K562 (cell line): ENCODE results near the gene RAP2B. TPM values are rescaled to one million over a fixed set of nuclear protein-coding genes. Genes with fewer than 3 reads are reported as not detected.

ENCODE experiments used
- ATAC-seq: fragments of 200-7000 bp; cut with Tn5 transposase; 3 replicates; pipeline ENCODE4 v1.9.1; 2020; ENCODE audit warnings: moderate library complexity
- BruUV-seq: library from RNA; stranded (reverse); fragments of 400-500 nt; replicated peaks from 2 replicates; lab custom pipeline; 2021; lab: Mats Ljungman, UMichigan
- CTCF ChIA-PET: fragments of 300-600 bp; formaldehyde crosslinking; extraction: SDS; loops from one replicate; lab custom pipeline; 2021; ENCODE audit warnings: low intra/inter-chr PET ratio; lab: Yijun Ruan, JAX
- POLR2A ChIA-PET: fragments of 300-600, 350-650 bp; sonication (Branson Sonifier 250); formaldehyde crosslinking; extraction: SDS; loops from one replicate; lab custom pipeline; 2021; ENCODE audit warnings: antibody characterized with exemption, inconsistent platforms; lab: Yijun Ruan, JAX
- DNase-seq, 4 experiments: peaks; one replicate each; pipeline versions ENCODE4 v3.0.0 to v3.0.0-alpha.2; 2011 to 2018; ENCODE audit warnings: low spot score in 3 of 4, mixed read lengths in 3 of 4; ENCODE audit errors: extremely low read depth in 1 of 4
- FAIRE-seq: peaks from 2 replicates; lab custom pipeline; 2011; peaks lifted over from hg19 to GRCh38; lab: Jason Lieb, UNC
- H2AFZ ChIP-seq: 2 replicates; pipeline ENCODE4 v1.6.0; 2011; ENCODE audit warnings: low read depth, low read length, control low read depth, inconsistent platforms
- H3K27ac ChIP-seq: fragments of 200-600 bp; 3 replicates; pipeline ENCODE4 v1.8.0; 2011; ENCODE audit warnings: low read depth, mild to moderate bottlenecking, control low read depth, inconsistent platforms, low read length, moderate library complexity, mixed read lengths; ENCODE audit errors: extremely low read depth
- H3K27me3 ChIP-seq, 2 experiments: fragments of 300-600 bp in 1 of 2; 2 replicates in 1 of 2; 3 replicates in 1 of 2; pipeline versions ENCODE4 v1.6.0 to v1.8.0; 2011; ENCODE audit warnings: inconsistent platforms in 2 of 2, low read length in 2 of 2, mild to moderate bottlenecking in 1 of 2, mixed read lengths in 1 of 2, moderate library complexity in 1 of 2; ENCODE audit not compliant: control insufficient read depth in 2 of 2, insufficient read depth in 2 of 2
- H3K36me3 ChIP-seq: fragments of 300-600 bp; 3 replicates; pipeline ENCODE4 v1.8.0; 2011; ENCODE audit warnings: mild to moderate bottlenecking, low read length, inconsistent platforms; ENCODE audit not compliant: control insufficient read depth, insufficient read depth
- H3K4me1 ChIP-seq, 2 experiments: fragments of 200-600 bp in 1 of 2; replicated peaks in 1 of 2; 2 replicates in 1 of 2; 3 replicates in 1 of 2; pipeline versions ENCODE4 v1.5.1 to v1.8.0; 2011; ENCODE audit warnings: inconsistent platforms in 2 of 2, low read length in 2 of 2, mild to moderate bottlenecking in 1 of 2, mixed read lengths in 1 of 2, moderate library complexity in 1 of 2; ENCODE audit not compliant: control insufficient read depth in 2 of 2, insufficient read depth in 2 of 2
- H3K4me2 ChIP-seq: 2 replicates; pipeline ENCODE4 v1.6.1; 2011; ENCODE audit warnings: low read length, control low read depth, inconsistent platforms, mixed read lengths; ENCODE audit not compliant: insufficient read depth
- H3K4me3 ChIP-seq: fragments of 200-600 bp; sonication (generic), shearing (Covaris generic); 2 replicates; pipeline ENCODE4 v1.5.1; 2016; ENCODE audit warnings: control low read depth, inconsistent platforms
- H3K79me2 ChIP-seq: fragments of 200-600 bp; 3 replicates; pipeline ENCODE4 v1.8.0; 2011; ENCODE audit warnings: low read length, inconsistent platforms; ENCODE audit not compliant: control insufficient read depth, insufficient read depth
- H3K9ac ChIP-seq, 2 experiments: 2 replicates each; pipeline versions ENCODE4 v1.6.0 to v1.6.1; 2011; ENCODE audit warnings: low read depth in 2 of 2, low read length in 2 of 2, control low read depth in 1 of 2, inconsistent platforms in 1 of 2, mild to moderate bottlenecking in 1 of 2, mixed read lengths in 1 of 2; ENCODE audit not compliant: insufficient read depth in 1 of 2
- H3K9me1 ChIP-seq: one replicate; pipeline ENCODE4 v1.6.0; 2011; ENCODE audit warnings: inconsistent platforms, mild to moderate bottlenecking, low read length, moderate library complexity; ENCODE audit not compliant: control insufficient read depth, insufficient read depth
- H3K9me3 ChIP-seq: replicated peaks from 2 replicates; pipeline ENCODE4 v1.5.1; 2011; ENCODE audit warnings: low read depth, low read length, inconsistent platforms; ENCODE audit not compliant: control insufficient read depth, insufficient read depth
- H4K20me1 ChIP-seq: replicated peaks from 2 replicates; pipeline ENCODE4 v1.6.1; 2011; ENCODE audit warnings: low read length, inconsistent platforms, mixed read lengths; ENCODE audit not compliant: control insufficient read depth, insufficient read depth
- MAFK ChIP-seq: IDR thresholded peaks from 2 replicates; pipeline ENCODE4 v1.6.1; 2011; ENCODE audit warnings: low read length, improper control_type of control experiment
- MECOM ChIP-seq: fragments of 250-450 bp; sonication (Bioruptor Pico); IDR thresholded peaks from 2 replicates; pipeline ENCODE4 v1.8.0; 2022; ENCODE audit warnings: inconsistent platforms
- MEIS2 ChIP-seq: fragments of 450-650 bp; IDR thresholded peaks from 2 replicates; pipeline ENCODE4 v1.6.1; 2014; ENCODE audit warnings: mild to moderate bottlenecking; ENCODE audit not compliant: partially characterized antibody
- PCBP2 ChIP-seq: fragments of 200-400 bp; formaldehyde crosslinking; IDR thresholded peaks from 2 replicates; pipeline ENCODE4 v1.6.1; 2018; ENCODE audit warnings: low read length, low read depth, mild to moderate bottlenecking, moderate library complexity; ENCODE audit not compliant: poor library complexity, severe bottlenecking
- SMAD4 ChIP-seq: fragments of 250-450 bp; sonication (Bioruptor Pico); conservative IDR thresholded peaks from 2 replicates; pipeline ENCODE4 v1.8.0; 2021; ENCODE audit warnings: inconsistent platforms, mild to moderate bottlenecking, moderate library complexity
- ZC3H11A ChIP-seq: IDR thresholded peaks from 2 replicates; pipeline ENCODE4 v1.6.1; 2012; ENCODE audit warnings: low read depth, low read length, improper control_type of control experiment
- ZNF316 ChIP-seq: fragments of 450-650 bp; IDR thresholded peaks from 2 replicates; pipeline ENCODE4 v1.6.1; 2016
- WGBS: fragments of 100-300 bp; shearing (Covaris generic); methylation state at CpG from one replicate; pipeline ENCODE4 v1.1.6; 2016; ENCODE audit warnings: low coverage, mixed read lengths; ENCODE audit not compliant: insufficient coverage; ENCODE audit errors: missing lambda C conversion rate; 5-methylcytosine and 5-hydroxymethylcytosine counted together
- in situ Hi-C: fragments of 300-500 bp; cut with MboI; formaldehyde crosslinking; loops from 4 replicates; pipeline ENCODE4 v1.15.0; 2018; ENCODE audit warnings: inconsistent platforms, mixed read lengths
- intact Hi-C: fragments of 100-400 bp; cut with micrococcal nuclease; formaldehyde crosslinking; loops from 2 replicates; pipeline ENCODE4 v1.14.2; 2022
- polyA plus RNA-seq, 8 experiments: library from polyadenylated mRNA; depleted of rRNA in 4 of 8; stranded (reverse) in 5 of 8; unstranded in 3 of 8; fragments of >200 nt; fragmentation: Nextera tagmentation in 2 of 8; fragmentation: Illumina TruSeq in 1 of 8; extraction: Ambion mirVana in 2 of 8; extraction: Trizol in 1 of 8; gene quantifications; 2 replicates each; pipeline versions ENCODE4 v1.2.1 to v1.2.3, GENCODE V29; 2011 to 2014; ENCODE audit warnings: inconsistent platforms in 1 of 8, missing spikeins in 1 of 8
- total RNA-seq, 7 experiments: library from RNA; depleted of rRNA in 6 of 7; stranded (reverse); fragments of >200 nt in 6 of 7; fragmentation: Illumina TruSeq in 2 of 7; extraction: Trizol in 2 of 7; gene quantifications; 2 replicates each; pipeline versions ENCODE4 v1.2.1 to v1.2.3, GENCODE V29; 2011 to 2021; ENCODE audit warnings: low replicate concordance in 1 of 7
- TF ChIP-seq, protein P1 (sequence below): sonication (generic); formaldehyde crosslinking; IDR thresholded peaks from 2 replicates; pipeline ENCODE4 v1.8.1; 2023; ENCODE audit warnings: mild to moderate bottlenecking, missing genetic modification reagents, moderate library complexity
- TF ChIP-seq, protein P2 (sequence below), 2 experiments: IDR thresholded peaks in 1 of 2; conservative IDR thresholded peaks in 1 of 2; 2 replicates each; pipeline ENCODE4 v1.6.1; 2016; ENCODE audit warnings: low read depth in 2 of 2, mild to moderate bottlenecking in 1 of 2, missing compliant biosample characterization in 1 of 2, missing genetic modification characterization in 1 of 2, moderate library complexity in 1 of 2

RAP2B gene
- total and polyA plus RNA-seq, 9 of the 15 experiments (the other 6 are each of a cell fraction or from before 2014, with no cell fraction given), result 9.4 to 31.2 (median 15.8) TPM

DNA sequence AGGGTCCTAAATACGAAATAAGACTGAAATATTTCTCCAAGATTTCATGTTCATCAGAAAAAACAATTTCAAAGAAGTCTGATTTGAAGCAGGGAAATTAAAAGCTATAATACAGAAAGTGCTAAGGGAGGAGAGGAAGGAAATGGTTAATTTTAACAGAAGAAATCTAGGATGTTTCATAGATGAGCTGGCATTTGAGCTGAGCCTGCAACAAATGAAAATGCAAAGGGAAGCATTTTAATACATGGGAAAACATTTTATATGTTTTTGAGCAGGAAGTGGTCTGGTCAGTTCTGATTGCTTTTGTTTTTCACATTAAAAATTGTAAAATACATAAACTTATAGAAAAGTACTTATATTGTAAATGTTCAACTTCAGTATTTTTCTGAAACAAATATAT lies 17.2 kb upstream of the RAP2B start:
- no peak overlapping the region for H3K9ac ChIP-seq
- H3K9me1 ChIP-seq, result no peaks in the 10 kb centered on the region
- no peak overlapping the region for H3K4me2 ChIP-seq
- WGBS, result 38% methylated on average over 1 of the region's 1 CpG
- FAIRE-seq (no peak), DNase-seq (no peak), ATAC-seq (no peak)
- intact Hi-C loops, result no loop called here
- no peaks in the 10 kb centered on the region for H3K27me3 ChIP-seq
- H4K20me1 ChIP-seq, result no peaks in the 10 kb centered on the region
- H3K4me1 ChIP-seq, result no peaks in the 10 kb centered on the region
- POLR2A ChIA-PET, result no interaction called here
- CTCF ChIA-PET, result no interaction called here
- in situ Hi-C loops, result no loop called here
- no peak overlapping the region for H2AFZ ChIP-seq
- no peak overlapping the region for H3K27ac ChIP-seq
- no peaks in the 10 kb centered on the region; the same call in 1 of the 2 replicates for H3K9me3 ChIP-seq
- no peaks in the 10 kb centered on the region for H3K79me2 ChIP-seq
- TF ChIP-seq, protein P1, sequence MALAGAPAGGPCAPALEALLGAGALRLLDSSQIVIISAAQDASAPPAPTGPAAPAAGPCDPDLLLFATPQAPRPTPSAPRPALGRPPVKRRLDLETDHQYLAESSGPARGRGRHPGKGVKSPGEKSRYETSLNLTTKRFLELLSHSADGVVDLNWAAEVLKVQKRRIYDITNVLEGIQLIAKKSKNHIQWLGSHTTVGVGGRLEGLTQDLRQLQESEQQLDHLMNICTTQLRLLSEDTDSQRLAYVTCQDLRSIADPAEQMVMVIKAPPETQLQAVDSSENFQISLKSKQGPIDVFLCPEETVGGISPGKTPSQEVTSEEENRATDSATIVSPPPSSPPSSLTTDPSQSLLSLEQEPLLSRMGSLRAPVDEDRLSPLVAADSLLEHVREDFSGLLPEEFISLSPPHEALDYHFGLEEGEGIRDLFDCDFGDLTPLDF (CRISPR knock-in tag), result no peak
- TF ChIP-seq SMAD4 (CRISPR knock-in tag) (no peak), MEIS2 (no peak), MAFK (peak; percentile 17; the same call in 1 of the 2 replicates), ZNF316 (peak; percentile 28; the same call in 1 of the 2 replicates), ZC3H11A (no peak), MECOM (CRISPR knock-in tag) (no peak), PCBP2 (no peak)
- TF ChIP-seq, protein P2, sequence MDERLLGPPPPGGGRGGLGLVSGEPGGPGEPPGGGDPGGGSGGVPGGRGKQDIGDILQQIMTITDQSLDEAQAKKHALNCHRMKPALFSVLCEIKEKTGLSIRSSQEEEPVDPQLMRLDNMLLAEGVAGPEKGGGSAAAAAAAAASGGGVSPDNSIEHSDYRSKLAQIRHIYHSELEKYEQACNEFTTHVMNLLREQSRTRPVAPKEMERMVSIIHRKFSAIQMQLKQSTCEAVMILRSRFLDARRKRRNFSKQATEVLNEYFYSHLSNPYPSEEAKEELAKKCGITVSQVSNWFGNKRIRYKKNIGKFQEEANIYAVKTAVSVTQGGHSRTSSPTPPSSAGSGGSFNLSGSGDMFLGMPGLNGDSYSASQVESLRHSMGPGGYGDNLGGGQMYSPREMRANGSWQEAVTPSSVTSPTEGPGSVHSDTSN (CRISPR knock-in tag; IDR thresholded peaks at IDR 0.05; ENCODE audit: low read depth), result no peak
- TF ChIP-seq, protein P2 (tag; conservative IDR thresholded peaks at IDR 0.05; ENCODE audit: low read depth), result no peak
- no peaks in the 10 kb centered on the region for H3K36me3 ChIP-seq
- no TSS peak for BruUV-seq
- no peak overlapping the region for H3K4me3 ChIP-seq
